GM23338 (cell line): ENCODE measurements around the gene FBXW11. TPM values are rescaled to one million over a fixed set of nuclear protein-coding genes. Genes with fewer than 3 reads are reported as not detected.

Experiments used
- ATAC-seq: fragments of 200-7000 bp; cut with Tn5 transposase; 3 replicates; pipeline ENCODE4 v1.9.1; 2020
- DNase-seq: peaks from one replicate; pipeline ENCODE4 v3.0.0-alpha.2; 2015; ENCODE audit warnings: low spot score
- H2AFZ ChIP-seq: fragments of 200-600 bp; sonication (generic); 2 replicates; pipeline ENCODE4 v1.8.0; 2016; ENCODE audit warnings: antibody characterized with exemption, mild to moderate bottlenecking, moderate library complexity
- H3F3A ChIP-seq: fragments of 200-600 bp; sonication (generic); replicated peaks from 2 replicates; pipeline ENCODE4 v1.8.0; 2017; ENCODE audit warnings: antibody characterized with exemption, mixed run types, low read depth
- H3K27ac ChIP-seq: fragments of 200-600 bp; sonication (generic); 2 replicates; pipeline ENCODE4 v1.6.1; 2016; ENCODE audit warnings: low read depth
- H3K27me3 ChIP-seq: fragments of 200-600 bp; sonication (generic); 2 replicates; pipeline ENCODE4 v1.8.0; 2016; ENCODE audit warnings: mild to moderate bottlenecking, mixed run types, moderate library complexity; ENCODE audit not compliant: insufficient read depth
- H3K36me3 ChIP-seq: fragments of 200-600 bp; sonication (generic); 2 replicates; pipeline ENCODE4 v1.8.0; 2016; ENCODE audit warnings: mild to moderate bottlenecking; ENCODE audit not compliant: insufficient read depth
- H3K4me1 ChIP-seq: fragments of 200-600 bp; sonication (generic); 2 replicates; pipeline ENCODE4 v1.8.0; 2016; ENCODE audit warnings: mild to moderate bottlenecking, moderate library complexity; ENCODE audit not compliant: insufficient read depth
- H3K4me2 ChIP-seq: fragments of 200-600 bp; sonication (generic); 2 replicates; pipeline ENCODE4 v1.7.1; 2017; ENCODE audit warnings: mixed run types
- H3K4me3 ChIP-seq: fragments of 200-600 bp; sonication (generic); 2 replicates; pipeline ENCODE4 v1.6.1; 2016; ENCODE audit warnings: mixed run types
- H3K79me2 ChIP-seq: fragments of 200-600 bp; sonication (generic); replicated peaks from 2 replicates; pipeline ENCODE4 v1.8.0; 2017; ENCODE audit warnings: mild to moderate bottlenecking; ENCODE audit not compliant: insufficient read depth
- H3K9me2 ChIP-seq: fragments of 200-600 bp; sonication (generic); 2 replicates; pipeline ENCODE4 v1.8.0; 2017; ENCODE audit not compliant: insufficient read depth
- H4K20me1 ChIP-seq: fragments of 200-600 bp; sonication (generic); replicated peaks from 2 replicates; pipeline ENCODE4 v1.8.0; 2017; ENCODE audit warnings: mild to moderate bottlenecking; ENCODE audit not compliant: insufficient read depth
- H3K27ac Mint-ChIP-seq: 2 replicates; pipeline ENCODE4 v1.8.0; 2020; ENCODE audit warnings: inconsistent platforms, mild to moderate bottlenecking, moderate library complexity, mixed read lengths
- H3K27me3 Mint-ChIP-seq: 3 replicates; pipeline ENCODE4 v1.8.0; 2022; ENCODE audit warnings: low read depth, mild to moderate bottlenecking, moderate library complexity, mixed read lengths, inconsistent platforms; ENCODE audit not compliant: insufficient read depth, poor library complexity
- H3K36me3 Mint-ChIP-seq: 3 replicates; pipeline ENCODE4 v1.8.0; 2021; ENCODE audit warnings: low read depth, mild to moderate bottlenecking, inconsistent platforms, moderate library complexity, mixed read lengths
- H3K4me1 Mint-ChIP-seq: 3 replicates; pipeline ENCODE4 v1.8.0; 2020; ENCODE audit warnings: mild to moderate bottlenecking, inconsistent platforms, mixed read lengths
- H3K4me3 Mint-ChIP-seq: 3 replicates; pipeline ENCODE4 v1.8.0; 2021; ENCODE audit warnings: moderate library complexity, mild to moderate bottlenecking, inconsistent platforms, mixed read lengths
- H3K9me3 Mint-ChIP-seq: 3 replicates; pipeline ENCODE4 v1.8.0; 2020; ENCODE audit warnings: moderate library complexity, mild to moderate bottlenecking, inconsistent platforms, mixed read lengths
- CREB1 ChIP-seq: fragments of 250-450 bp; sonication (Bioruptor Pico); IDR thresholded peaks from 2 replicates; pipeline ENCODE4 v1.5.0; 2020; ENCODE audit warnings: low read depth, mild to moderate bottlenecking, moderate library complexity
- EZH2 ChIP-seq: fragments of 200-600 bp; sonication (generic); IDR thresholded peaks from one replicate; pipeline ENCODE4 v1.8.0; 2017; ENCODE audit warnings: antibody characterized with exemption, mild to moderate bottlenecking, low read depth; ENCODE audit not compliant: unreplicated experiment
- EZH2phosphoT487 ChIP-seq: fragments of 200-600 bp; sonication (generic); IDR thresholded peaks from one replicate; pipeline ENCODE4 v1.8.1; 2018; ENCODE audit warnings: antibody characterized with exemption; ENCODE audit not compliant: unreplicated experiment
- JUNB ChIP-seq: IDR thresholded peaks from one replicate; pipeline ENCODE4 v1.6.1; 2016; ENCODE audit warnings: antibody characterized with exemption; ENCODE audit not compliant: unreplicated experiment
- NANOG ChIP-seq: IDR thresholded peaks from 2 replicates; pipeline ENCODE4 v1.6.1; 2016; ENCODE audit warnings: antibody characterized with exemption, borderline replicate concordance
- POLR2AphosphoS5 ChIP-seq: IDR thresholded peaks from 2 replicates; pipeline ENCODE4 v1.6.1; 2016; ENCODE audit warnings: antibody characterized with exemption, low read depth
- STAT1 ChIP-seq: IDR thresholded peaks from one replicate; pipeline ENCODE4 v1.6.1; 2016; ENCODE audit warnings: antibody characterized with exemption; ENCODE audit not compliant: unreplicated experiment
- ZNF331 ChIP-seq: fragments of 250-450 bp; sonication (Bioruptor Pico); IDR thresholded peaks from 2 replicates; pipeline ENCODE4 v1.5.0; 2020; ENCODE audit warnings: low read depth, mild to moderate bottlenecking, moderate library complexity
- polyA plus RNA-seq: library from polyadenylated mRNA; unstranded; fragments of >200 nt; fragmentation: Nextera tagmentation; extraction: Ambion mirVana; gene quantifications from 2 replicates; pipeline ENCODE4 v1.2.1, GENCODE V29; 2016
- total RNA-seq: library from RNA; depleted of rRNA; stranded (reverse); fragments of >200 nt; shearing (Covaris generic); gene quantifications from 2 replicates; pipeline ENCODE4 v1.2.3, GENCODE V29; 2014
- TF ChIP-seq, protein P1 (sequence below): IDR thresholded peaks from 2 replicates; pipeline ENCODE4 v1.6.1; 2016; ENCODE audit warnings: antibody characterized with exemption
- TF ChIP-seq, protein P2 (sequence below), 2 experiments: fragments of 200-600 bp in 1 of 2; sonication (generic) in 1 of 2; conservative IDR thresholded peaks; 2 replicates each; pipeline versions ENCODE4 v1.5.1 to v1.6.1; 2016 to 2017; ENCODE audit warnings: antibody characterized with exemption in 2 of 2, low read depth in 2 of 2, mild to moderate bottlenecking in 2 of 2, moderate library complexity in 1 of 2
- TF ChIP-seq, protein P3 (sequence below): IDR thresholded peaks from one replicate; pipeline ENCODE4 v1.6.1; 2018; ENCODE audit warnings: antibody characterized with exemption; ENCODE audit not compliant: unreplicated experiment
- TF ChIP-seq, protein P4 (sequence below): fragments of 250-450 bp; sonication (Bioruptor Pico); IDR thresholded peaks from 2 replicates; pipeline ENCODE4 v1.5.0; 2020; ENCODE audit warnings: mild to moderate bottlenecking, moderate library complexity

The FBXW11 gene
- total and polyA plus RNA-seq, 2 experiments from 2014 or later, result 45.0 to 88.0 TPM

DNA sequence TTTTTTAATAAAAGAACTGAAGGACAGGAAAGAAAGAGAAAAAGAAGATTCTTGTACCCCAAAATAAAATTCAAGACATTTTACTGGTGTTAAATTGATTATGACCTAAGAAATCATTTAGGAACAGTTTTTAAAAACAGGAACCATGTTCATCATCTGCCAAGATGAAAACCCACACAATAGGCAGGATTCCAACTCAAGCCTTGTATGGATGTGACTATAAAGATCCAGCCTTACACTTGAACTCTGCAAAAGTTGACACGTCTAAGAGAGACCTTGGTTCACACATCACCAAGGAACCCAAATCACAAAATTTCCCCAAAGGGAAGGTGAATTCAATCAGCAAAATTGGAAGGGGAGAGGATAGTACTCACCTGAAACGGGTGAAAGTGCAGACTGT, 138.2 kb downstream of the FBXW11 start:
- Histone ChIP-seq H3K4me1 (no peaks in the 10 kb centered on the region), H3K9me2 (no peaks in the 10 kb centered on the region), H3K4me3 (no peak overlapping the region), H3K79me2 (peaks cover 7% of the 10 kb centered on the region), H3F3A (0 out of 2 replicates have a peak, but pooled peaks cover 5% of the 10 kb centered on the region), H4K20me1 (peaks cover 7% of the 10 kb centered on the region), H2AFZ (no peak overlapping the region), H3K36me3 (peaks cover 15% of the 10 kb centered on the region; the same call in 1 of the 2 replicates), H3K27ac (no peak overlapping the region), H3K27me3 (no peaks in the 10 kb centered on the region), H3K4me2 (no peak overlapping the region)
- ATAC-seq (no peak), DNase-seq (no peak)
- Mint-ChIP-seq H3K4me3 (no peak overlapping the region), H3K27me3 (no peaks in the 10 kb centered on the region), H3K36me3 (peaks cover 29% of the 10 kb centered on the region), H3K9me3 (no peaks in the 10 kb centered on the region), H3K27ac (no peak overlapping the region), H3K4me1 (no peaks in the 10 kb centered on the region)
- TF ChIP-seq, protein P1, sequence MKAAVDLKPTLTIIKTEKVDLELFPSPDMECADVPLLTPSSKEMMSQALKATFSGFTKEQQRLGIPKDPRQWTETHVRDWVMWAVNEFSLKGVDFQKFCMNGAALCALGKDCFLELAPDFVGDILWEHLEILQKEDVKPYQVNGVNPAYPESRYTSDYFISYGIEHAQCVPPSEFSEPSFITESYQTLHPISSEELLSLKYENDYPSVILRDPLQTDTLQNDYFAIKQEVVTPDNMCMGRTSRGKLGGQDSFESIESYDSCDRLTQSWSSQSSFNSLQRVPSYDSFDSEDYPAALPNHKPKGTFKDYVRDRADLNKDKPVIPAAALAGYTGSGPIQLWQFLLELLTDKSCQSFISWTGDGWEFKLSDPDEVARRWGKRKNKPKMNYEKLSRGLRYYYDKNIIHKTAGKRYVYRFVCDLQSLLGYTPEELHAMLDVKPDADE, result no peak
- TF ChIP-seq NANOG (no peak), STAT1 (no peak), JUNB (no peak), POLR2AphosphoS5 (no peak), EZH2phosphoT487 (no peak), EZH2 (no peak), CREB1 (CRISPR knock-in tag) (no peak), ZNF331 (CRISPR knock-in tag) (no peak)
- TF ChIP-seq, protein P2, sequence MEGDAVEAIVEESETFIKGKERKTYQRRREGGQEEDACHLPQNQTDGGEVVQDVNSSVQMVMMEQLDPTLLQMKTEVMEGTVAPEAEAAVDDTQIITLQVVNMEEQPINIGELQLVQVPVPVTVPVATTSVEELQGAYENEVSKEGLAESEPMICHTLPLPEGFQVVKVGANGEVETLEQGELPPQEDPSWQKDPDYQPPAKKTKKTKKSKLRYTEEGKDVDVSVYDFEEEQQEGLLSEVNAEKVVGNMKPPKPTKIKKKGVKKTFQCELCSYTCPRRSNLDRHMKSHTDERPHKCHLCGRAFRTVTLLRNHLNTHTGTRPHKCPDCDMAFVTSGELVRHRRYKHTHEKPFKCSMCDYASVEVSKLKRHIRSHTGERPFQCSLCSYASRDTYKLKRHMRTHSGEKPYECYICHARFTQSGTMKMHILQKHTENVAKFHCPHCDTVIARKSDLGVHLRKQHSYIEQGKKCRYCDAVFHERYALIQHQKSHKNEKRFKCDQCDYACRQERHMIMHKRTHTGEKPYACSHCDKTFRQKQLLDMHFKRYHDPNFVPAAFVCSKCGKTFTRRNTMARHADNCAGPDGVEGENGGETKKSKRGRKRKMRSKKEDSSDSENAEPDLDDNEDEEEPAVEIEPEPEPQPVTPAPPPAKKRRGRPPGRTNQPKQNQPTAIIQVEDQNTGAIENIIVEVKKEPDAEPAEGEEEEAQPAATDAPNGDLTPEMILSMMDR (conservative IDR thresholded peaks at IDR 0.05; ENCODE audit: low read depth in 2 of 2), result no peak
- TF ChIP-seq, protein P3, sequence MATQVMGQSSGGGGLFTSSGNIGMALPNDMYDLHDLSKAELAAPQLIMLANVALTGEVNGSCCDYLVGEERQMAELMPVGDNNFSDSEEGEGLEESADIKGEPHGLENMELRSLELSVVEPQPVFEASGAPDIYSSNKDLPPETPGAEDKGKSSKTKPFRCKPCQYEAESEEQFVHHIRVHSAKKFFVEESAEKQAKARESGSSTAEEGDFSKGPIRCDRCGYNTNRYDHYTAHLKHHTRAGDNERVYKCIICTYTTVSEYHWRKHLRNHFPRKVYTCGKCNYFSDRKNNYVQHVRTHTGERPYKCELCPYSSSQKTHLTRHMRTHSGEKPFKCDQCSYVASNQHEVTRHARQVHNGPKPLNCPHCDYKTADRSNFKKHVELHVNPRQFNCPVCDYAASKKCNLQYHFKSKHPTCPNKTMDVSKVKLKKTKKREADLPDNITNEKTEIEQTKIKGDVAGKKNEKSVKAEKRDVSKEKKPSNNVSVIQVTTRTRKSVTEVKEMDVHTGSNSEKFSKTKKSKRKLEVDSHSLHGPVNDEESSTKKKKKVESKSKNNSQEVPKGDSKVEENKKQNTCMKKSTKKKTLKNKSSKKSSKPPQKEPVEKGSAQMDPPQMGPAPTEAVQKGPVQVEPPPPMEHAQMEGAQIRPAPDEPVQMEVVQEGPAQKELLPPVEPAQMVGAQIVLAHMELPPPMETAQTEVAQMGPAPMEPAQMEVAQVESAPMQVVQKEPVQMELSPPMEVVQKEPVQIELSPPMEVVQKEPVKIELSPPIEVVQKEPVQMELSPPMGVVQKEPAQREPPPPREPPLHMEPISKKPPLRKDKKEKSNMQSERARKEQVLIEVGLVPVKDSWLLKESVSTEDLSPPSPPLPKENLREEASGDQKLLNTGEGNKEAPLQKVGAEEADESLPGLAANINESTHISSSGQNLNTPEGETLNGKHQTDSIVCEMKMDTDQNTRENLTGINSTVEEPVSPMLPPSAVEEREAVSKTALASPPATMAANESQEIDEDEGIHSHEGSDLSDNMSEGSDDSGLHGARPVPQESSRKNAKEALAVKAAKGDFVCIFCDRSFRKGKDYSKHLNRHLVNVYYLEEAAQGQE, result no peak
- TF ChIP-seq, protein P4, sequence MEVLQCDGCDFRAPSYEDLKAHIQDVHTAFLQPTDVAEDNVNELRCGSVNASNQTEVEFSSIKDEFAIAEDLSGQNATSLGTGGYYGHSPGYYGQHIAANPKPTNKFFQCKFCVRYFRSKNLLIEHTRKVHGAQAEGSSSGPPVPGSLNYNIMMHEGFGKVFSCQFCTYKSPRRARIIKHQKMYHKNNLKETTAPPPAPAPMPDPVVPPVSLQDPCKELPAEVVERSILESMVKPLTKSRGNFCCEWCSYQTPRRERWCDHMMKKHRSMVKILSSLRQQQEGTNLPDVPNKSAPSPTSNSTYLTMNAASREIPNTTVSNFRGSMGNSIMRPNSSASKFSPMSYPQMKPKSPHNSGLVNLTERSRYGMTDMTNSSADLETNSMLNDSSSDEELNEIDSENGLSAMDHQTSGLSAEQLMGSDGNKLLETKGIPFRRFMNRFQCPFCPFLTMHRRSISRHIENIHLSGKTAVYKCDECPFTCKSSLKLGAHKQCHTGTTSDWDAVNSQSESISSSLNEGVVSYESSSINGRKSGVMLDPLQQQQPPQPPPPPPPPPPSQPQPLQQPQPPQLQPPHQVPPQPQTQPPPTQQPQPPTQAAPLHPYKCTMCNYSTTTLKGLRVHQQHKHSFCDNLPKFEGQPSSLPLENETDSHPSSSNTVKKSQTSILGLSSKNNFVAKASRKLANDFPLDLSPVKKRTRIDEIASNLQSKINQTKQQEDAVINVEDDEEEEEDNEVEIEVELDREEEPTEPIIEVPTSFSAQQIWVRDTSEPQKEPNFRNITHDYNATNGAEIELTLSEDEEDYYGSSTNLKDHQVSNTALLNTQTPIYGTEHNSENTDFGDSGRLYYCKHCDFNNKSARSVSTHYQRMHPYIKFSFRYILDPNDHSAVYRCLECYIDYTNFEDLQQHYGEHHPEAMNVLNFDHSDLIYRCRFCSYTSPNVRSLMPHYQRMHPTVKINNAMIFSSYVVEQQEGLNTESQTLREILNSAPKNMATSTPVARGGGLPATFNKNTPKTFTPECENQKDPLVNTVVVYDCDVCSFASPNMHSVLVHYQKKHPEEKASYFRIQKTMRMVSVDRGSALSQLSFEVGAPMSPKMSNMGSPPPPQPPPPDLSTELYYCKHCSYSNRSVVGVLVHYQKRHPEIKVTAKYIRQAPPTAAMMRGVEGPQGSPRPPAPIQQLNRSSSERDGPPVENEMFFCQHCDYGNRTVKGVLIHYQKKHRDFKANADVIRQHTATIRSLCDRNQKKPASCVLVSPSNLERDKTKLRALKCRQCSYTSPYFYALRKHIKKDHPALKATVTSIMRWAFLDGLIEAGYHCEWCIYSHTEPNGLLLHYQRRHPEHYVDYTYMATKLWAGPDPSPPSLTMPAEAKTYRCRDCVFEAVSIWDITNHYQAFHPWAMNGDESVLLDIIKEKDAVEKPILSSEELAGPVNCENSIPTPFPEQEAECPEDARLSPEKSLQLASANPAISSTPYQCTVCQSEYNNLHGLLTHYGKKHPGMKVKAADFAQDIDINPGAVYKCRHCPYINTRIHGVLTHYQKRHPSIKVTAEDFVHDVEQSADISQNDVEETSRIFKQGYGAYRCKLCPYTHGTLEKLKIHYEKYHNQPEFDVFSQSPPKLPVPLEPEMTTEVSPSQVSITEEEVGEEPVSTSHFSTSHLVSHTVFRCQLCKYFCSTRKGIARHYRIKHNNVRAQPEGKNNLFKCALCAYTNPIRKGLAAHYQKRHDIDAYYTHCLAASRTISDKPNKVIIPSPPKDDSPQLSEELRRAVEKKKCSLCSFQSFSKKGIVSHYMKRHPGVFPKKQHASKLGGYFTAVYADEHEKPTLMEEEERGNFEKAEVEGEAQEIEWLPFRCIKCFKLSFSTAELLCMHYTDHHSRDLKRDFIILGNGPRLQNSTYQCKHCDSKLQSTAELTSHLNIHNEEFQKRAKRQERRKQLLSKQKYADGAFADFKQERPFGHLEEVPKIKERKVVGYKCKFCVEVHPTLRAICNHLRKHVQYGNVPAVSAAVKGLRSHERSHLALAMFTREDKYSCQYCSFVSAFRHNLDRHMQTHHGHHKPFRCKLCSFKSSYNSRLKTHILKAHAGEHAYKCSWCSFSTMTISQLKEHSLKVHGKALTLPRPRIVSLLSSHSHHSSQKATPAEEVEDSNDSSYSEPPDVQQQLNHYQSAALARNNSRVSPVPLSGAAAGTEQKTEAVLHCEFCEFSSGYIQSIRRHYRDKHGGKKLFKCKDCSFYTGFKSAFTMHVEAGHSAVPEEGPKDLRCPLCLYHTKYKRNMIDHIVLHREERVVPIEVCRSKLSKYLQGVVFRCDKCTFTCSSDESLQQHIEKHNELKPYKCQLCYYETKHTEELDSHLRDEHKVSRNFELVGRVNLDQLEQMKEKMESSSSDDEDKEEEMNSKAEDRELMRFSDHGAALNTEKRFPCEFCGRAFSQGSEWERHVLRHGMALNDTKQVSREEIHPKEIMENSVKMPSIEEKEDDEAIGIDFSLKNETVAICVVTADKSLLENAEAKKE (CRISPR knock-in tag), result no peak
